GM18861 (cell line): ENCODE results near the gene TLR6.
"Not testable (repeated sequence)": the region's sequence is repeated elsewhere in the genome, so short reads cannot be mapped to it uniquely, and the experiment has no call there.

Experiments
- ATAC-seq: cut with Tn5 transposase; IDR thresholded peaks from one replicate; pipeline ENCODE4 v1.9.1; 2021; ENCODE audit not compliant: unreplicated experiment

TLR6 gene

GRCh38 chr4:38791010-38791409 is 65.6 kb downstream of the TLR6 start:
- no peak for ATAC-seq

GRCh38 chr4:38788317-38788716 is 68.3 kb downstream of the TLR6 start:
- ATAC-seq, result no peak

- ATAC-seq, result no peak
These were observed 68.9 kb downstream of the TLR6 start for GRCh38 chr4:38787693-38788092.

GRCh38 chr4:38785901-38786402 is 70.7 kb downstream of the TLR6 start:
- ATAC-seq, result no peak

GRCh38 chr4:38785041-38785790 is 71.4 kb downstream of the TLR6 start:
- ATAC-seq, result no peak

GRCh38 chr4:38784141-38784540 is 72.5 kb downstream of the TLR6 start:
- ATAC-seq, result no peak

GRCh38 chr4:38783109-38783460 is 73.5 kb downstream of the TLR6 start:
- no peak for ATAC-seq

- ATAC-seq, result peak; percentile 63
These were observed 74.0 kb downstream of the TLR6 start, which contains the start of gene TLR10 for GRCh38 chr4:38782452-38783108. Gene TLR10 (minus strand): TSS chr4:38782990. CDS start chr4:38775590, 7,400 bp downstream.

- ATAC-seq, result no peak
These were observed 74.8 kb downstream of the TLR6 start for GRCh38 chr4:38781854-38782261.

GRCh38 chr4:38780833-38781484 is 75.7 kb downstream of the TLR6 start:
- ATAC-seq, result no peak

GRCh38 chr4:38779790-38780189 is 76.8 kb downstream of the TLR6 start:
- no peak for ATAC-seq

GRCh38 chr4:38777925-38778324 is 78.7 kb downstream of the TLR6 start:
- ATAC-seq, result not testable (repeated sequence)

- no peak for ATAC-seq
These were observed 81.3 kb downstream of the TLR6 start for GRCh38 chr4:38775326-38775725.

GRCh38 chr4:38774181-38774955 is 82.2 kb downstream of the TLR6 start:
- no peak for ATAC-seq
